ENCODE measurements around the gene RPL41. TPM values are rescaled to one million over a fixed set of nuclear protein-coding genes. Genes with fewer than 3 reads are reported as not detected.

Gene RPL41
- total RNA-seq, 1 experiment from 2014 or later: 4,637 TPM

GRCh38 chr12:56117778-56118687 lies 1.6 kb downstream of the RPL41 start, which contains the start of gene ZC3H10:
TSS of gene ZC3H10 (plus strand) at chr12:56118266. CDS start at chr12:56120563, 2,297 bp downstream.
- H3K4me3 Mint-ChIP-seq: peak within 1 kb of the TSS; percentile 97 to 98
- Histone ChIP-seq H3K23me2 (ENCODE audit: insufficient read length, low read depth, low read length, poor library complexity, severe bottlenecking) (peaks cover 8% of the 10 kb centered on the region), H3K4ac (ENCODE audit: low read depth, low read length) (no peak within 1 kb of the TSS; the same call in 1 of the 2 replicates), H4K20me1 (ENCODE audit: control insufficient read depth, insufficient read depth, insufficient read length) (no peaks in the 10 kb centered on the region), H4K91ac (ENCODE audit: insufficient read length, low read depth, low read length) (no peak within 1 kb of the TSS), H3K9me3 (ENCODE audit: control insufficient read depth, low read depth, low read length) (no peaks in the 10 kb centered on the region), H2BK20ac (ENCODE audit: low read depth, low read length, poor library complexity, severe bottlenecking) (no peak within 1 kb of the TSS), H3K4me1 (ENCODE audit: insufficient read depth, low read length) (no peaks in the 10 kb centered on the region; the same call in 1 of the 2 replicates), H3K79me1 (ENCODE audit: insufficient read depth, low read depth, low read length, poor library complexity, severe bottlenecking) (no peaks in the 10 kb centered on the region), H2AK5ac (ENCODE audit: insufficient read length, low read length) (no peak within 1 kb of the TSS), H2BK5ac (ENCODE audit: insufficient read length, low read length) (no peak within 1 kb of the TSS), H3K27ac (ENCODE audit: insufficient read length, low read depth, low read length) (peak within 1 kb of the TSS; percentile 97), H2BK12ac (ENCODE audit: insufficient read length, low read depth, low read length) (no peak within 1 kb of the TSS), H3K23ac (ENCODE audit: insufficient read length, low read depth, low read length) (no peak within 1 kb of the TSS), H4K8ac (replicated peaks; ENCODE audit: insufficient read length, low read depth, low read length) (no peak within 1 kb of the TSS), H2BK15ac (ENCODE audit: low read depth, low read length) (no peak within 1 kb of the TSS), H3K56ac (ENCODE audit: insufficient read length, low read depth, low read length) (no peak within 1 kb of the TSS), H3K18ac (ENCODE audit: insufficient read length, low read depth, low read length) (peak within 1 kb of the TSS; percentile 98), H3K9ac (ENCODE audit: extremely low read depth, insufficient read length, low read length) (peak within 1 kb of the TSS; percentile 100), H2AFZ (ENCODE audit: low read length) (no peak within 1 kb of the TSS), H3K27me3 (ENCODE audit: insufficient read depth, low read length) (no peaks in the 10 kb centered on the region), H2BK120ac (ENCODE audit: low read depth, low read length, poor library complexity, severe bottlenecking) (no peak within 1 kb of the TSS), H4K5ac (ENCODE audit: insufficient read length, low read depth, low read length) (no peak within 1 kb of the TSS), H3K4me2 (ENCODE audit: insufficient read depth, insufficient read length, low read length) (peak within 1 kb of the TSS; percentile 78), H3K79me2 (ENCODE audit: insufficient read depth, low read length) (peaks cover 3% of the 10 kb centered on the region; the same call in 1 of the 2 replicates), H3T11ph (ENCODE audit: low read length) (no peak within 1 kb of the TSS), H3K14ac (ENCODE audit: insufficient read depth, low read length) (peak within 1 kb of the TSS; percentile 66; the same call in 1 of the 2 replicates)
- H3K27ac Mint-ChIP-seq: peak within 1 kb of the TSS; percentile 99 to 100 (median 100)
- peaks cover 3 to 7% of the 10 kb centered on the region in 2 experiments; a peak in 2 of 5 replicates for H3K9me3 Mint-ChIP-seq
- H3K36me3 Mint-ChIP-seq (ENCODE audit: insufficient read depth in 1 of 3, low read depth in 3 of 3): peaks cover 36 to 57% (median 47%) of the 10 kb centered on the region in 3 experiments
- peak; percentile 54; the same call in 2 of the 3 replicates for TF ChIP-seq CTCF (conservative IDR thresholded peaks at IDR 0.05)
- DNase-seq: peak; percentile 100
- no CpG with 5 or more reads among the region's 61 CpGs for WGBS (ENCODE audit: extremely low coverage, insufficient read length, low lambda C conversion rate)
- peaks cover 2% of the 10 kb centered on the region; the same call in 1 of the 2 replicates for H3K27me3 Mint-ChIP-seq (ENCODE audit: low read depth)
- peaks cover 25 to 27% of the 10 kb centered on the region in 2 experiments for H3K4me1 Mint-ChIP-seq
